ENCODE measurements around the gene MUC5B. TPM values are rescaled to one million over a fixed set of nuclear protein-coding genes. Genes with fewer than 3 reads are reported as not detected.

The MUC5B gene
- total RNA-seq, 2 experiments from 2014 or later: not detected

GRCh38 chr11:1218256-1218787 is 4.5 kb upstream of the MUC5B start:
- Histone ChIP-seq H3K36me3 (ENCODE audit: insufficient read depth, low read length) (no peaks in the 10 kb centered on the region), H3K4me1 (ENCODE audit: insufficient read depth, low read length) (no peaks in the 10 kb centered on the region), H3K4me3 (ENCODE audit: low read length) (no peak overlapping the region), H3K9me3 (ENCODE audit: control insufficient read depth in 1 of 2, insufficient read depth in 1 of 2, low read length in 2 of 2) (peaks cover 8 to 13% of the 10 kb centered on the region in 2 experiments), H3K27ac (ENCODE audit: low read depth in 1 of 2, low read length in 2 of 2) (no peak overlapping the region), H3K27me3 (ENCODE audit: control insufficient read depth in 1 of 2, insufficient read depth in 2 of 2, low read length in 2 of 2) (peaks cover 5 to 8% of the 10 kb centered on the region in 2 experiments)
- no peak for DNase-seq
- CTCF ChIA-PET: no interaction called here
- H3K9me3 Mint-ChIP-seq: peaks cover 3% of the 10 kb centered on the region
- ATAC-seq (ENCODE audit: poor library complexity): no peak
- no peak overlapping the region for H3K4me3 Mint-ChIP-seq
- H3K36me3 Mint-ChIP-seq (ENCODE audit: low read depth): no peaks in the 10 kb centered on the region
- intact Hi-C loops (cut with DNase I, micrococcal nuclease): no loop called here
- POLR2A ChIA-PET: no interaction called here
- H3K4me1 Mint-ChIP-seq (ENCODE audit: low read depth): no peaks in the 10 kb centered on the region
- H3K27ac Mint-ChIP-seq: no peak overlapping the region
- H3K27me3 Mint-ChIP-seq: peaks cover 22% of the 10 kb centered on the region
- TF ChIP-seq CTCF (IDR thresholded peaks at IDR 0.05): no peak

GRCh38 chr11:1218788-1219445 is 3.9 kb upstream of the MUC5B start:
- Mint-ChIP-seq H3K27me3 (peaks cover 22% of the 10 kb centered on the region), H3K36me3 (ENCODE audit: low read depth) (no peaks in the 10 kb centered on the region), H3K9me3 (peaks cover 3% of the 10 kb centered on the region), H3K4me1 (ENCODE audit: low read depth) (no peaks in the 10 kb centered on the region), H3K4me3 (no peak overlapping the region), H3K27ac (no peak overlapping the region)
- ChIA-PET CTCF (no interaction called here), POLR2A (no interaction called here)
- Histone ChIP-seq H3K4me3 (ENCODE audit: low read length) (no peak overlapping the region), H3K27me3 (ENCODE audit: control insufficient read depth in 1 of 2, insufficient read depth in 2 of 2, low read length in 2 of 2) (peaks cover 5 to 8% of the 10 kb centered on the region in 2 experiments), H3K36me3 (ENCODE audit: insufficient read depth, low read length) (no peaks in the 10 kb centered on the region), H3K4me1 (ENCODE audit: insufficient read depth, low read length) (no peaks in the 10 kb centered on the region), H3K27ac (ENCODE audit: low read depth in 1 of 2, low read length in 2 of 2) (no peak overlapping the region), H3K9me3 (ENCODE audit: control insufficient read depth in 1 of 2, insufficient read depth in 1 of 2, low read length in 2 of 2) (peaks cover 5 to 13% of the 10 kb centered on the region in 2 experiments)
- no peak for DNase-seq
- intact Hi-C loops (cut with DNase I, micrococcal nuclease): no loop called here
- TF ChIP-seq CTCF (IDR thresholded peaks at IDR 0.05): no peak
- no peak for ATAC-seq (ENCODE audit: poor library complexity)

GRCh38 chr11:1219446-1219833 is 3.4 kb upstream of the MUC5B start:
- Histone ChIP-seq H3K4me3 (ENCODE audit: low read length) (no peak overlapping the region), H3K36me3 (ENCODE audit: insufficient read depth, low read length) (no peaks in the 10 kb centered on the region), H3K27ac (ENCODE audit: low read depth in 1 of 2, low read length in 2 of 2) (no peak overlapping the region), H3K4me1 (ENCODE audit: insufficient read depth, low read length) (no peaks in the 10 kb centered on the region), H3K9me3 (ENCODE audit: control insufficient read depth in 1 of 2, insufficient read depth in 1 of 2, low read length in 2 of 2) (peaks cover 5 to 13% of the 10 kb centered on the region in 2 experiments), H3K27me3 (ENCODE audit: control insufficient read depth in 1 of 2, insufficient read depth in 2 of 2, low read length in 2 of 2) (peaks cover 5 to 8% of the 10 kb centered on the region in 2 experiments)
- H3K36me3 Mint-ChIP-seq (ENCODE audit: low read depth): no peaks in the 10 kb centered on the region
- H3K4me1 Mint-ChIP-seq (ENCODE audit: low read depth): no peaks in the 10 kb centered on the region
- no peak for TF ChIP-seq CTCF (IDR thresholded peaks at IDR 0.05)
- peaks cover 22% of the 10 kb centered on the region for H3K27me3 Mint-ChIP-seq
- no peak overlapping the region for H3K4me3 Mint-ChIP-seq
- ChIA-PET POLR2A (no interaction called here), CTCF (no interaction called here)
- DNase-seq (peak in 1 of 14 experiments; percentile 2), ATAC-seq (ENCODE audit: poor library complexity) (no peak)
- no peaks in the 10 kb centered on the region for H3K9me3 Mint-ChIP-seq
- intact Hi-C loops (cut with DNase I, micrococcal nuclease): no loop called here
- no peak overlapping the region for H3K27ac Mint-ChIP-seq

Data from CD4-positive, alpha-beta T cell (primary cell).